GM18858 (cell line): ENCODE results near the gene AP4B1.
"Not testable (repeated sequence)": the region's sequence is repeated elsewhere in the genome, so short reads cannot be mapped to it uniquely, and the experiment has no call there.

Source experiments
- ATAC-seq: cut with Tn5 transposase; IDR thresholded peaks from one replicate; pipeline ENCODE4 v1.9.1; 2021; ENCODE audit not compliant: unreplicated experiment

AP4B1 gene

GRCh38 chr1:113904674-113905434 is at the start of gene AP4B1, which contains the start of gene DCLRE1B:
TSS of gene AP4B1 (minus strand) at chr1:113904799. CDS start at chr1:113904717, 82 bp downstream.
TSS of gene DCLRE1B (plus strand) at chr1:113905326. CDS start at chr1:113905587, 261 bp downstream.
- ATAC-seq, result peak; percentile 78

GRCh38 chr1:113951719-113952118 is 47.1 kb upstream of the AP4B1 start:
- ATAC-seq, result no peak

- no peak for ATAC-seq
Observed at GRCh38 chr1:113950908-113951307, 46.3 kb upstream of the AP4B1 start.

GRCh38 chr1:113949007-113949406 is 44.4 kb upstream of the AP4B1 start:
- no peak for ATAC-seq

- not testable (repeated sequence) for ATAC-seq
Observed at GRCh38 chr1:113948151-113948550, 43.6 kb upstream of the AP4B1 start.

GRCh38 chr1:113947388-113948107 is 42.9 kb upstream of the AP4B1 start:
- ATAC-seq, result no peak

GRCh38 chr1:113946678-113947387 is 42.2 kb upstream of the AP4B1 start:
- ATAC-seq, result no peak

- ATAC-seq, result no peak
Observed at GRCh38 chr1:113946112-113946511, 41.5 kb upstream of the AP4B1 start.

GRCh38 chr1:113945329-113945728 is 40.7 kb upstream of the AP4B1 start:
- no peak for ATAC-seq

- ATAC-seq, result no peak
Observed at GRCh38 chr1:113943028-113943811, 38.6 kb upstream of the AP4B1 start.

- ATAC-seq, result no peak
Observed at GRCh38 chr1:113942527-113942926, 37.9 kb upstream of the AP4B1 start.

GRCh38 chr1:113941245-113941559 is 36.6 kb upstream of the AP4B1 start:
- no peak for ATAC-seq

- ATAC-seq, result no peak
Observed at GRCh38 chr1:113940365-113941244, 36.0 kb upstream of the AP4B1 start.

GRCh38 chr1:113938192-113938591 is 33.6 kb upstream of the AP4B1 start:
- no peak for ATAC-seq

GRCh38 chr1:113937146-113937545 is 32.5 kb upstream of the AP4B1 start:
- ATAC-seq, result no peak

GRCh38 chr1:113935970-113936369 is 31.4 kb upstream of the AP4B1 start:
- no peak for ATAC-seq

GRCh38 chr1:113935176-113935575 is 30.6 kb upstream of the AP4B1 start:
- ATAC-seq, result no peak

- no peak for ATAC-seq
Observed at GRCh38 chr1:113934511-113935055, 30.0 kb upstream of the AP4B1 start.

GRCh38 chr1:113934006-113934405 is 29.4 kb upstream of the AP4B1 start:
- ATAC-seq, result no peak

- no peak for ATAC-seq
Observed at GRCh38 chr1:113931451-113931851, 26.9 kb upstream of the AP4B1 start.
